ENCODE data around the gene PYHIN1.

DNA sequence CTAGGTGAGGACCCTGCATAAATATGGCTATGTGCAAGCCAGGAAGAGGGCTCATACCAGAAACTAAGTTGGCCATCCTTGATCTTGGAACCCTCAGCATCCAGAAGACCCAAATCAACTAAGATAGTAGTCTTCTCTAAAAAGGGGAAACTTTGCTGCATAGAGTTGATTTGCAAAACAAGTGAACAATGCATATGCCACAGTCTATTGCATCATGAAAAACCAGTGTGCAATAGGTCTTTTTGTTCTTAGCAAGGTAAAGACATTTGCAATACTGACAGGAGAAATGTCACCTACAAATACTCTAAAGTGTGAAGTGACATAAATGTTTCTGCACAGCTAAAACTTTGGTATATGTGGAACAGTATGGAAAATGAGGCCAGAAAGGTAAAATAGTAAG lies 76.4 kb downstream of the PYHIN1 start:
- TF ChIP-seq MAZ (IDR thresholded peaks at IDR 0.05; ENCODE audit: borderline replicate concordance, low read depth, low read length) (no peak), JUN (IDR thresholded peaks at IDR 0.05) (no peak), HOXB5 (CRISPR knock-in tag; IDR thresholded peaks at IDR 0.05) (no peak)

Data from A549 (cell line).